ENCODE measurements around the gene SMARCA2.

- TF ChIP-seq POLR2A (IDR thresholded peaks at IDR 0.05; ENCODE audit: low read depth, low read length) (no peak), TAF1 (IDR thresholded peaks at IDR 0.05; ENCODE audit: low read depth, low read length) (no peak), POLR2AphosphoS5 (IDR thresholded peaks at IDR 0.05; ENCODE audit: low read depth, low read length) (no peak), SPI1 (IDR thresholded peaks at IDR 0.05; ENCODE audit: low read depth, low read length) (no peak)
Measured at GRCh38 chr9:2050236-2050635, 35.1 kb downstream of the SMARCA2 start.

Measured in GM12891 (cell line).